ENCODE results near the gene NGRN.
A peak's percentile ranks its signal among the peaks of the same experiment; 100 is the strongest.

NGRN gene, protein sequence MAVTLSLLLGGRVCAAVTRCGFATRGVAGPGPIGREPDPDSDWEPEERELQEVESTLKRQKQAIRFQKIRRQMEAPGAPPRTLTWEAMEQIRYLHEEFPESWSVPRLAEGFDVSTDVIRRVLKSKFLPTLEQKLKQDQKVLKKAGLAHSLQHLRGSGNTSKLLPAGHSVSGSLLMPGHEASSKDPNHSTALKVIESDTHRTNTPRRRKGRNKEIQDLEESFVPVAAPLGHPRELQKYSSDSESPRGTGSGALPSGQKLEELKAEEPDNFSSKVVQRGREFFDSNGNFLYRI

DNA sequence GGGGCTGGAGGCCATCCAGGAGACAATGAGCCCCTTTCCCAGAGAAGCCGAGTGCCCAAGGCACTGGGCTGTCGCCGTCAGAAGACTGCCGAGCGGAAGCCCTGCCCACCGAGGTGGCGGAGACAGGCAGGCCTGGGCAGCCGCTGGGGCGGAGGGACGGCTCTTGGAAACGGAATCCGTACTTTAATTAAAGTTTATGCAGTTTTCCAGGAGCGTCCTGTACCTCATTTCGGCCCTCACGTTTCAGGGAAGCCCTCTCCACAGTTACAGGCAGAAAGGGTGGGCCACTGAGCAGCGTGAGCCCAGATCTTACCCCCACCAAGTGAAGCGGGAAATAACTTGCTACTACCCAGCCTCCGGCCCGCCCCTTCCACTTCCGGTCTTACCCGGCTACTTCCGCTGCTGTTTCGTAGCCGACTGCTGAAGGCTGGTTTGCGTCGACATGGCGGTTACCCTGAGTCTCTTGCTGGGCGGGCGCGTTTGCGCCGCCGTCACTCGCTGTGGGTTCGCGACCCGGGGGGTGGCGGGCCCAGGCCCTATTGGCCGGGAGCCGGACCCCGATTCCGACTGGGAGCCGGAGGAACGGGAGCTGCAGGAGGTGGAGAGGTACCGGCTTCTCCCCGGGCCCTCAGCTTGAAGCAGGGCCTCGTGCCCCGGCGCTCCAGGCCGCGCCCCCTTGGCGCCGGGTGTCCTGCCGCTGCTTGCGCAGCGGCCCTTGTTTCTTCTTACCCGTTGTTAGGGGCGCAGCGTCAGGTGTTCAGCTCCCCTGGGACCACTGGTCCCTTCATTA is at the start of gene NGRN:
NGRN (plus strand) TSS at position 402 of the 790 bp plus-strand sequence; CDS start at position 443, 41 bp downstream.
- DNase-seq (ENCODE audit: low spot score) = peak; percentile 85

DNA sequence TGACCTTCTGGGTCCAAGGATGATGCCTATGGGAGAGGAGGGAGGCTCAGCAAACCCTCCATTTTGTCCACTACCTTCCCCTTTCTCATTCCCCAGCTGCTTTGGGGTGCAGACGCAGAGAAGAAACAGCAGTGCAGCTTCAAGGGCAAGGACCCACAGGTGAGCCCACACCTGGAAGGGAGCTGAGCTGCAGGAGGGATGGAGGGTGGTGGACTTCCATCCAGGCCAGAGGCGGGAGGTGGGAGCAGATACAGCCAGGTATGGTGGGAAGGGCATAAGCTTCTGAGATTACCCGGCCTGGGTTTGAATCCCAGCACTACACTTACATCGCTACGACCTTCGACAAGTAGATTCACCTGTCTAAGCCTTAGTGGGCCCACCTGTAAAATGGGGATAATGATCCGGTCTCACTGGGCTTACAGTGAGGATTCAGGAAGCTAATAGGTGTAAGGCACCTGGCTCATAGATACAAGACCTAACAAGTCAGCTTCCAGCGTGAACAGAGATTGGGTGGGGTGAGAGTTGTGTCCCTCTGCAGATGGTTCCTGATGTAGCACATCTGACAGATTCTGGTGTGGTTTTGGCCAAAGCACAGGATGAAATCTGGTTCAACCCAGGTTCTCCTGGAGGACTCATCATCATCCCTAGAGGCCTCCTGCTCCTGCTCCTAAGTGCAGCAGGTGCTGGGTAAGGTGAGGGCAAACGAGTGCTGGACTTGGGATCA is 47.6 kb upstream of the NGRN start:
- DNase-seq (ENCODE audit: low spot score) = no peak

DNA sequence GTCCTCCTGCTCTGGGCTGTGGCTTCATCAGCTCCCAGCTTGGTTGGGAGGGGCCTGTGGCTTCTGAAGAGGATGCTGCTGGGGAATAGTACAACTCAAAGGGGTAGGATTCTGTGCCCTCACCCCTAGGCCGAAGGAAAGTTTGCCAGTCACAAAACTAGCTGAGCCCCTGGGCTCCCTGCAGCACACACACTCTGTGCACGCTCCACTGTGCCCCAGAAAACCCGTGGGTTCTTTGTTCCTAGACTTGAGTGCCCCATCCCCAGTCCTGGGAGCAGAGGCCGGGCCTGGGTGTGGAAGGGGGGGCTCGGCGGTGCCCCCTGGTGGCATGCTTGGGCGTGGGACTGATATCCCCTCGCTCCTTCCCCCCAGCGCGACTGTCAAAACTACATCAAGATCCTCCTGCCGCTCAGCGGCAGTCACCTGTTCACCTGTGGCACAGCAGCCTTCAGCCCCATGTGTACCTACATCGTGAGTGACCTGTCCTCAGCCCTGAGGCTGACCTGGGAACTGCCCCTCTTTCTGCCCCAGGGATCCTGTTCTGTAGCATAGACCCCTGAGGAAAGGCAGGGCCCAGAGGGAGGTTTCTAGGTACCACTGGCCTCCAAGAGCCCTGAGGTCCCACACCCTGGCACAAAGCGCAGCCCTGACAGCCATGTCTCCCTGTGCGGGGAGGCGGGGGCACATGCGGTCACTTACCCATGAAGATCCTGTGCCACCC is 45.9 kb upstream of the NGRN start:
- DNase-seq (ENCODE audit: low spot score) = peak; percentile 79

DNA sequence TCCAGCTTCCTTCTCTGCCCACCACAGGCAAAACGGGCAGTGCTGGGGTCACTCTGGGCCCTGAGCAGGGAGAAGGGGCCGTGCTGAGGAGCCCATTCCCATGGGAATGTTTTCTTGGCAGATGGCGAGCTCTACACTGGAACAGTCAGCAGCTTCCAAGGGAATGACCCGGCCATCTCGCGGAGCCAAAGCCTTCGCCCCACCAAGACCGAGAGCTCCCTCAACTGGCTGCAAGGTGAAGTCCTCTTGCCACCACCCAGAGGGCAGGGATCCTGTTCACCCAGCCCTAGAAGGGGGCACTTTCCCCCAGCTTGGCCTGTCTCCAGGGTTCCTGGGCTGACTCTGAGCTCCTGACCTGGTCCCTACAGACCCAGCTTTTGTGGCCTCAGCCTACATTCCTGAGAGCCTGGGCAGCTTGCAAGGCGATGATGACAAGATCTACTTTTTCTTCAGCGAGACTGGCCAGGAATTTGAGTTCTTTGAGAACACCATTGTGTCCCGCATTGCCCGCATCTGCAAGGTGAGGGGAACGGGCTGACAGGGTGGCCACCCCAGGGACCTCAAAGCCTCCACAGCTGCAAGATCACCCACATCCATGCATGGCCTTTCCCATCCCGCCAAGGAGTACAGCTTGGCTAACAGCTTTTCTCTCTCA is 44.1 kb upstream of the NGRN start:
- peak; percentile 44 for DNase-seq (ENCODE audit: low spot score)

DNA sequence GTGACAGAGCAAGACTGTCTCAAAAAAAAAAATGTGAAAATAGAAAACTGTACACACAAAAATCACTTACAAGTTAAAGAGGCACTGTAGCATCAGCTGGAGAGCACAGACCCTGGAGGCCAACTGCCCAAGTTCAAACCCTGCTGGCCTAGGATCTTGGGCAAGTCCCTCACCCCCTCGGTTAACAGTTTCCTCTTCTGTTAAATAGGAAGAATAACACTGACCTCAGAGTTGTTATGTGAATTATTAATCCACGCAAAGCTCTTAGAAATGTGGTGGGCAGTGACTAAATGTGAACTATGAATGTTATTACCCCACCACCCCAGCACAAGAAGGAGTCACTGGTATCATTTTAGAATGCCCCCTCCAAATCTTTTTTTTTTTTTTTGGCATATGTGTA is 42.9 kb upstream of the NGRN start:
- no peak for DNase-seq (ENCODE audit: low spot score)

DNA sequence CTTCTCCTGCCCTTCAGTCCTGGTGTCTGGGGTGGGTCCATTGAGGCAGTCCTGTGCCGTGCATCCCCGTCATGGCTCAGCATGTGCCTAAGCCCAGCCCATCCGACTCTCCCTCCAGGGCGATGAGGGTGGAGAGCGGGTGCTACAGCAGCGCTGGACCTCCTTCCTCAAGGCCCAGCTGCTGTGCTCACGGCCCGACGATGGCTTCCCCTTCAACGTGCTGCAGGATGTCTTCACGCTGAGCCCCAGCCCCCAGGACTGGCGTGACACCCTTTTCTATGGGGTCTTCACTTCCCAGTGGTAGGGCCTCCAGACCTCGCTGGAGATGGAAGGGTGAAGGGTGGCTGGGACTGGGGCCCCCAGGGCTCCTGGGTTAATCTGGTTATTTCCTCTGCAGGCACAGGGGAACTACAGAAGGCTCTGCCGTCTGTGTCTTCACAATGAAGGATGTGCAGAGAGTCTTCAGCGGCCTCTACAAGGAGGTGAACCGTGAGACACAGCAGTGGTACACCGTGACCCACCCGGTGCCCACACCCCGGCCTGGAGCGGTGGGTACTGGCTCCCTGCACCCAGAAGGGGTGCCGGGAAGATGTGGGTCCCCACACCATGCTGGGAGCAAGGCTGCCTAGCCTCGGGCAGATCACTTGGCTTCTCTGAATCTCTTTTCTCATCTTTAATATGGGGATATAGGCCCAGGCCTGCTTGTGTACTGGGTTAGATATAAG is 41.9 kb upstream of the NGRN start:
- DNase-seq (ENCODE audit: low spot score) = no peak

DNA sequence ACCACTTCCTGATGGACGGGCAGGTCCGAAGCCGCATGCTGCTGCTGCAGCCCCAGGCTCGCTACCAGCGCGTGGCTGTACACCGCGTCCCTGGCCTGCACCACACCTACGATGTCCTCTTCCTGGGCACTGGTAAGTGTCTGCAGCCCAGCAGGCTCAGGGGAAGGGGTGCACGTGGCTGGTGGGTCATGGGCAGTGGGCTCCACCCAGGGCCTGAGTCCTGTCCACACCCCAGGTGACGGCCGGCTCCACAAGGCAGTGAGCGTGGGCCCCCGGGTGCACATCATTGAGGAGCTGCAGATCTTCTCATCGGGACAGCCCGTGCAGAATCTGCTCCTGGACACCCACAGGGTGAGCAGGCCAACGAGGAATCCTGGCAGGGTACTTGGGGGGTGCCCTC is 40.4 kb upstream of the NGRN start:
- no peak for DNase-seq (ENCODE audit: low spot score)

DNA sequence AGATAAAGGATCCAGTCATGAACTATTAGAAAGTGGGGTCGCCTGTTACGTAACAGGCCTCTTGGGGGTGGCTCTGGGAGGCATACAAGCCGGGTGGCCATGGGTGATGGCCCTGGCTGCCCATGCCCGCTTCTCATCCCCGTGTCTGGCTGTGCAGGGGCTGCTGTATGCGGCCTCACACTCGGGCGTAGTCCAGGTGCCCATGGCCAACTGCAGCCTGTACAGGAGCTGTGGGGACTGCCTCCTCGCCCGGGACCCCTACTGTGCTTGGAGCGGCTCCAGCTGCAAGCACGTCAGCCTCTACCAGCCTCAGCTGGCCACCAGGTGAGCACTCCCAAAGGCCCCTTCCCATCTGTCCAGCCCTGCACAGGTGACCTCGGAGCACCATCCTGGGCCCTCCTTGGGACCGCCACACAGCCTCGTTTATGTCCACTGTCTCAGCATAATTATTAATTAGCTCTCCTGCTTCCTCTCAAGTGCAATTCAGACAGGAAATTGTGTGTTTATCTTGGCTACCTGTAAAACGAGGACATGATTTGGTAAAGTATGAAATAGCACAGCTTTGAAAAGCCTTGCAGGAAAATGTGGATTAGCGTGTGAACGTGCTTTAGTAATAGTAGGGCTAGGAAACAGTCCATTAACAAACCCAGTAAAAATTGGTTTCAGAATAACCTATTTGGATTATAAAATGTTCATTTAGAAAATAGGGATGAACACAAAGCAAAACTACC is 39.8 kb upstream of the NGRN start:
- no peak for DNase-seq (ENCODE audit: low spot score)

DNA sequence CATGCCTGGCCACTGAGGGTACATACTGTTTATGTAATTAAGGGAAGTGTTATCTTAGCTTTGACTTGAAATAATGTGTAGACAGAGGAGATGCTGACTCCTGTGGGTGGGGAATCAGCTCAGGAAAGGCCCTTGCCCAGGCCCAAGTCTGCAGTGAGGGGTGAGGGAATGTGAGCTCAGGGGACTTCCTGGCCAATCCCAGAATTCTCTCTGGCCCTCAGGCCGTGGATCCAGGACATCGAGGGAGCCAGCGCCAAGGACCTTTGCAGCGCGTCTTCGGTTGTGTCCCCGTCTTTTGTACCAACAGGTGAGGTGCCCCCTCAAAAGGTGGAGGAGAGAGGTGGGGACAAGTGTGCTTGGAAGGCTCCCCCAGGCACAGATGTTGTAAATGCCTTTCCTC is 38.1 kb upstream of the NGRN start:
- DNase-seq (ENCODE audit: low spot score) = no peak

DNA sequence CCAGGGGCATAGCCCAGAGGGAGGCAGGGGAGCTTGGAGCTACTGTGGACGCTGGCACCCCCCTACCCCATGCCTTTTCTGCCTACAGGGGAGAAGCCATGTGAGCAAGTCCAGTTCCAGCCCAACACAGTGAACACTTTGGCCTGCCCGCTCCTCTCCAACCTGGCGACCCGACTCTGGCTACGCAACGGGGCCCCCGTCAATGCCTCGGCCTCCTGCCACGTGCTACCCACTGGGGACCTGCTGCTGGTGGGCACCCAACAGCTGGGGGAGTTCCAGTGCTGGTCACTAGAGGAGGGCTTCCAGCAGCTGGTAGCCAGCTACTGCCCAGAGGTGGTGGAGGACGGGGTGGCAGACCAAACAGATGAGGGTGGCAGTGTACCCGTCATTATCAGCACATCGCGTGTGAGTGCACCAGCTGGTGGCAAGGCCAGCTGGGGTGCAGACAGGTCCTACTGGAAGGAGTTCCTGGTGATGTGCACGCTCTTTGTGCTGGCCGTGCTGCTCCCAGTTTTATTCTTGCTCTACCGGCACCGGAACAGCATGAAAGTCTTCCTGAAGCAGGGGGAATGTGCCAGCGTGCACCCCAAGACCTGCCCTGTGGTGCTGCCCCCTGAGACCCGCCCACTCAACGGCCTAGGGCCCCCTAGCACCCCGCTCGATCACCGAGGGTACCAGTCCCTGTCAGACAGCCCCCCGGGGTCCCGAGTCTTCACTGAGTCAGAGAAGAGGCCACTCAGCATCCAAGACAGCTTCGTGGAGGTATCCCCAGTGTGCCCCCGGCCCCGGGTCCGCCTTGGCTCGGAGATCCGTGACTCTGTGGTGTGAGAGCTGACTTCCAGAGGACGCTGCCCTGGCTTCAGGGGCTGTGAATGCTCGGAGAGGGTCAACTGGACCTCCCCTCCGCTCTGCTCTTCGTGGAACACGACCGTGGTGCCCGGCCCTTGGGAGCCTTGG is 37.4 kb upstream of the NGRN start:
- no peak for DNase-seq (ENCODE audit: low spot score)

DNA sequence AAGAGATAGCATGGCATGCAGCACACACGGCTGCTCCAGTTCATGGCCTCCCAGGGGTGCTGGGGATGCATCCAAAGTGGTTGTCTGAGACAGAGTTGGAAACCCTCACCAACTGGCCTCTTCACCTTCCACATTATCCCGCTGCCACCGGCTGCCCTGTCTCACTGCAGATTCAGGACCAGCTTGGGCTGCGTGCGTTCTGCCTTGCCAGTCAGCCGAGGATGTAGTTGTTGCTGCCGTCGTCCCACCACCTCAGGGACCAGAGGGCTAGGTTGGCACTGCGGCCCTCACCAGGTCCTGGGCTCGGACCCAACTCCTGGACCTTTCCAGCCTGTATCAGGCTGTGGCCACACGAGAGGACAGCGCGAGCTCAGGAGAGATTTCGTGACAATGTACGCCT is 36.5 kb upstream of the NGRN start:
- no peak for DNase-seq (ENCODE audit: low spot score)

DNA sequence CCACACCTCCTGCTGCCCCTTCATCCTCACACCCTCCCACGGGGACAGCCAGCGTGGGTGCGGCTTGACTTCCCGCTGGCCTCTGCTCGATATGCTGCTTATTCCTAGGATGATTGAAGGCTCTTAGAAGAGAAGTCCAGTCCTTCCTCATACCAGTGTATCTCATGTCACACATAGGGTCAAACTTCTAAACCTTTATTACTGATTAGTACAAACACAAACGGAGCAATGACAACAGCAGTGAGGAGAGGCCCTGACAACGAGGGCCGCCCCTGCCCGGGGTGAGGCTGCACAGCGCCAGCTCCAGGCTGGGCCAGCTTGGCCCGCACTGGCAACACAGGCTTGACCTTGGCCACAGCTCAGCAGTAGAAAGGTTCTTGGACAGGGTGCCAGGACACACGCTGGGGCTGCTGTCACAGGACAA is 35.4 kb upstream of the NGRN start:
- DNase-seq (ENCODE audit: low spot score) = no peak

DNA sequence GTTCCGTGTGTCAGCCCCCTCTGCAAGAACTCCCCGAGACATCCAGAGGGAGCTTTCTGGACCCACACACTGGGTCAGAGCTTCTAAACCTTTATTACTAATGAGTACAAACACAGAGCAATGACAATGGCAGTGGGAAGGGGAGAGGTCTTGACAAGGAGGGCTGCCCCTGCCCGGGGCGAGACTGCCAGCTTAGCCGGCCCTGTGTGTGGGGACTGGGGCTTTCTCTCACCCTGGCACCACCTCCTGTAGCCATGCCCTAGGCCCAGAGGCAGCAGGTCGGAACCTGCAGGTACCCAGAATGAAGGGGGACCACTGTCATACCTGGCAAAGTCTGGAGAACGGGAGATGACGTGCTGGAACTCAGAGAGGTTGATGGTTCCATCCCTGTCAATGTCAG is 34.9 kb upstream of the NGRN start:
- DNase-seq (ENCODE audit: low spot score) = no peak

DNA sequence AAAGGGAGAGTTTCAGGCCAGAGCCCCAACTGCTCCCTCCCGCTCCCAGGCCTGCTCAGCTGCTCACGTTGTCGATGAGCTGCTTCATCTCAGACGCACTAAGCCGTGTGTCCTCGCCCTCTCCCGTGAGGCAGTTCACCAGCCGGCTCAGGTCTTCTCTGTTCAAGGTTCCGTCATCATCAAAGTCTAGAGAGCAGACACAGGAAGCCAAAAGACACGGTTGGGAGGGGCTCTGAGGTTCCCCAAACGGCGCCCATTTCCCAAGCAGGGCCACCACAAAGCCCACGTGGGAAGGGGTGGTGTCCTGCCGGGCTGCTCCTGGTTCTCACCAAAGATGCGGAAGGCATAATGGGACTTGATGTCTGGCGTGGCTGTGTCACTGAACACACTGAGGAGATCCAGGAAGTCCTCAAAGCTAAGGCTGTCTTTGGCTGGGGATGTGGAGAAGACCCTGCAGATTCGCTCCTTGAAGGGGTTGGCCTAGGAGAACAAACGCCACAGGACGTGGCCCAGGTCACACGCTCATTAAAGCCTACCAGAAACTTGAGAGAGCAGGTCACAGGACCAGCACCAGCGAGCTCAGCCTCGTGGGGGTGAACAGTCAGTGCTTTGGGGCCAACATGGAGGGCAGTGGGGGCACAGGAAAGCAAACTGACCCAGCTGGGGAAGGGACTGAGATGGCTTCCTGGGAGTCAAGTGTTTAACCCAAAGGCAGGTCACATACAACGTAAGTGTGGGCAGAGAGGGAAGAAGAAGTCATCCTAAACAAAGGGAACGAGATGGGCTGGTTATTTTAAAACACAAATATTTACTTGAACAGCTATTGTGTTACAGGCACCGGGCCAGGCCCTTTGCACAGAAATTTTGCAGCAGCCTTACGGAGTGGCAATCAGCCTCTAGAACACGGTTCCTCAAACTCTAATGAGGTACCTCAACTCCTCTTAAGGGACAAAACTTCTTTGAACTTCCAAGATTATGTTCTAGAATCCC is 34.1 kb upstream of the NGRN start:
- peak; percentile 75 for DNase-seq (ENCODE audit: low spot score)

DNA sequence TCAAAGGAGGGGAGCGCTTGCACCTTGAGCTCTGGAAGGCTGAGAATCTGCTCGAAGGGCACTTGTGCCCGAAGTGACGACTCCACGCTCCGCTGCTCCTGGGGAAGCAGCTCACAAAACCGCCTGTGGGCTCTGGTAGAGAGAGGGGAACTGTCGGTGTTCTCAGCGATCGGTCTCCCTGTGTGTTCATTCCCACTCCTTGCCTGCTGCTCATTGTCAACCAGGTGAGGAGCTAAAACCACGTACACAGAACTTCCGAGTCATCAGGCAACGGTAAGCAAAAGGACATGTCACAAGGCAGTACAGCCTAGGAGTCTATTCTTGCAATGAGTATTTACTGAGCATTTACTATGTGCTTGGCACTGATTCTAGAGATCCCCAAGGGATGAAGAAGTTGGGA is 33.3 kb upstream of the NGRN start:
- no peak for DNase-seq (ENCODE audit: low spot score)

DNA sequence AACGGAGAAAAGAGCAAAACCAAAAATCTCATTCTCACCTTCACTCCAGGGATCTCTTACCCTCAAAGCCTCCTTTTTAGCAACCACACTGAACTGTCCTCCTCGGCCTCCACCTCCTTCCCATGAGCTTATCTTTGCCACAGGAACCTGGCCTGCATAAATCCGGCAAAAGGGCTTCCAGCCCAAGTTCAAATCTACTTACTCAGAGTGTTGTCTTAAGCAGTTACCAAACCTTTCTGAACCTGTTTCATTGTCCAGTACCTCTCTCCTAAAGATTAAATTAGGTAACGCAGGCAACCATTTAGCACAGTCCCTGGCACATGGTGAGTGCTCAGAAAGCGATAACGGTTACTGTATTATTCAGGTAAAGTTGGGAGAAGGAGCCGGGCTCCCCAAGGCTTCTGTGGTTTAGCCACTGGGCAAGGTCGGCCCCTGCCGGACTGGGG is 32.5 kb upstream of the NGRN start:
- no peak for DNase-seq (ENCODE audit: low spot score)

DNA sequence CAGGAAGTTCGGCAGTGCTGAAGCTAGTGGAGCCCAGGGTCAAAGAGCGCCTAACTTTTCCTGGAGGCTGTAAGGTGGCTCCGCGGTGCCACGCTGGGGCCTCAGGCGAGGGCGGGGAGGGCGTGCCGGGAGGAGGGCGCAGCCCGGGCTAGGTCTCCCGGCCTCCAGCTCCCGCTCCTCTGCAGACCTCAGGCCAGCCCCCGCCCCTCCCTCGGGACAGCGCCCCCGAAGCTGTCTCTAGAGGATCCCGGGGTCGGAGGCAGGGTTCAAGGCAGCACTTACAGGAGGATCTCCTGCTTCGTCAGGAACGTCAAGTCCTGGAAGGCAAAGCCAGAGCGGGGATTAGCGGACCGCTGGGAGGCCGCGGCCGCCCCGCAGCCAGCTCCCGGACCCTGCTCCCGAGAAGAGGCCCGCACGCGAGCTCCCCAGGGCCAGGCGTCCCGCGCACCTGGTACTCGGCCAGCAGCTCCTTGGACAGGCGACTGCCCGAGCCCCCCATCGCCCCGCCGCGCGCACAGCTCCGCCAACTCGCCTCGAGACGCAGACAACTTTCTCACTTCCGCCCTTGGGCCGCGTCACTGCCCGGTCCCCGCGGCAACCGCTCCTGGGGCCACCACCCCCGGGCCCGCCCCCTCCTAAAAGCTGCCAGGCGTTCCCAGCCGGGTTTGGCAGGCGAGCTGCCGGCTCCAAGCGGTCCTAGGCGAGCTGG is 31.9 kb upstream of the NGRN start, which contains the start of gene CIB1:
CIB1 (minus strand) TSS at position 555 of the 709 bp plus-strand sequence; CDS start at position 499, 56 bp downstream.
- DNase-seq (ENCODE audit: low spot score) = peak; percentile 46

Data from germinal center (tissue), 1 donor.